ENCODE data around the gene ATXN7. TPM values are rescaled to one million over a fixed set of nuclear protein-coding genes. Genes with fewer than 3 reads are reported as not detected.

The ATXN7 gene
- total RNA-seq, 1 experiment from 2014 or later: 36.7 TPM

- no peak overlapping the region for H3K27ac Mint-ChIP-seq (ENCODE audit: low read depth, unreplicated experiment)
- ChIA-PET POLR2A (no interaction called here), CTCF (no interaction called here)
- no peaks in the 10 kb centered on the region for H3K27me3 Mint-ChIP-seq (ENCODE audit: insufficient read depth, unreplicated experiment)
- no peak overlapping the region for H3K4me3 Mint-ChIP-seq (ENCODE audit: unreplicated experiment)
- no TSS peak for BruUV-seq (replicated peaks)
- no peak for DNase-seq (ENCODE audit: unreplicated experiment)
- TF ChIP-seq CTCF (IDR thresholded peaks at IDR 0.05; ENCODE audit: unreplicated experiment): no peak
- no peaks in the 10 kb centered on the region for H3K36me3 Mint-ChIP-seq (ENCODE audit: insufficient read depth, unreplicated experiment)
- H3K4me1 Mint-ChIP-seq (ENCODE audit: insufficient read depth, unreplicated experiment): peaks cover 12% of the 10 kb centered on the region
- H3K9me3 Mint-ChIP-seq (ENCODE audit: unreplicated experiment): no peaks in the 10 kb centered on the region
- intact Hi-C loops (cut with micrococcal nuclease): no loop called here
Observed at GRCh38 chr3:63880653-63881052, 17.0 kb downstream of the ATXN7 start.

GRCh38 chr3:63886858-63887257, 23.2 kb downstream of the ATXN7 start:
- Mint-ChIP-seq H3K27ac (ENCODE audit: low read depth, unreplicated experiment) (no peak overlapping the region), H3K4me1 (ENCODE audit: insufficient read depth, unreplicated experiment) (peaks cover 6% of the 10 kb centered on the region), H3K9me3 (ENCODE audit: unreplicated experiment) (no peaks in the 10 kb centered on the region), H3K4me3 (ENCODE audit: unreplicated experiment) (no peak overlapping the region), H3K27me3 (ENCODE audit: insufficient read depth, unreplicated experiment) (no peaks in the 10 kb centered on the region), H3K36me3 (ENCODE audit: insufficient read depth, unreplicated experiment) (peaks cover 11% of the 10 kb centered on the region)
- TF ChIP-seq CTCF (IDR thresholded peaks at IDR 0.05; ENCODE audit: unreplicated experiment): no peak
- ChIA-PET POLR2A (no interaction called here), CTCF (interaction anchor here (1.5 kb wide), 1 partner anchor 13 kb away, joined by 4 read pairs; no protein-coding TSS in a partner anchor)
- BruUV-seq (replicated peaks): no TSS peak
- no peak for DNase-seq (ENCODE audit: unreplicated experiment)
- intact Hi-C loops (cut with micrococcal nuclease): no loop called here

- H3K27ac Mint-ChIP-seq (ENCODE audit: low read depth, unreplicated experiment): no peak overlapping the region
- H3K36me3 Mint-ChIP-seq (ENCODE audit: insufficient read depth, unreplicated experiment): peaks cover 17% of the 10 kb centered on the region
- DNase-seq (ENCODE audit: unreplicated experiment): no peak
- peaks cover 6% of the 10 kb centered on the region for H3K4me1 Mint-ChIP-seq (ENCODE audit: insufficient read depth, unreplicated experiment)
- no peaks in the 10 kb centered on the region for H3K9me3 Mint-ChIP-seq (ENCODE audit: unreplicated experiment)
- no peaks in the 10 kb centered on the region for H3K27me3 Mint-ChIP-seq (ENCODE audit: insufficient read depth, unreplicated experiment)
- BruUV-seq (replicated peaks): no TSS peak
- ChIA-PET CTCF (interaction anchor here (0.6 kb wide), 1 partner anchor 570 kb away, joined by 3 read pairs; no protein-coding TSS in a partner anchor), POLR2A (no interaction called here)
- no peak for TF ChIP-seq CTCF (IDR thresholded peaks at IDR 0.05; ENCODE audit: unreplicated experiment)
- H3K4me3 Mint-ChIP-seq (ENCODE audit: unreplicated experiment): no peak overlapping the region
- intact Hi-C loops (cut with micrococcal nuclease): no loop called here
Observed at GRCh38 chr3:63891518-63891917, 27.9 kb downstream of the ATXN7 start.

- BruUV-seq (replicated peaks): no TSS peak
Observed at GRCh38 chr3:63892773-63893352, 29.2 kb downstream of the ATXN7 start.

More at GRCh38 chr3:63892773-63893352, 29.2 kb downstream of the ATXN7 start:
- TF ChIP-seq CTCF (IDR thresholded peaks at IDR 0.05; ENCODE audit: unreplicated experiment): no peak
- Mint-ChIP-seq H3K4me3 (ENCODE audit: unreplicated experiment) (no peak overlapping the region), H3K9me3 (ENCODE audit: unreplicated experiment) (no peaks in the 10 kb centered on the region), H3K27ac (ENCODE audit: low read depth, unreplicated experiment) (no peak overlapping the region), H3K27me3 (ENCODE audit: insufficient read depth, unreplicated experiment) (no peaks in the 10 kb centered on the region), H3K4me1 (ENCODE audit: insufficient read depth, unreplicated experiment) (peaks cover 6% of the 10 kb centered on the region), H3K36me3 (ENCODE audit: insufficient read depth, unreplicated experiment) (peaks cover 17% of the 10 kb centered on the region)
- intact Hi-C loops (cut with micrococcal nuclease): no loop called here
- no peak for DNase-seq (ENCODE audit: unreplicated experiment)
- ChIA-PET CTCF (interaction anchor here (0.6 to 1.0 kb wide), 4 partner anchors 8 to 1335 kb away, joined by 3 to 4 read pairs (median 3); no protein-coding TSS in a partner anchor), POLR2A (no interaction called here)

Data from MCF 10A (cell line).